OCI-LY7 (cell line): ENCODE results near the gene TBL1XR1. TPM values are rescaled to one million over a fixed set of nuclear protein-coding genes. Genes with fewer than 3 reads are reported as not detected.
A peak's percentile ranks its signal among the peaks of the same experiment; 100 is the strongest.

Experiments used
- BruUV-seq: library from RNA; stranded (reverse); fragments of 400-500 nt; replicated peaks from 2 replicates; lab custom pipeline; 2021; lab: Mats Ljungman, UMichigan
- CTCF ChIA-PET: fragments of 300-600 bp; sonication (Branson Sonifier 250); formaldehyde crosslinking; loops from one replicate; lab custom pipeline; 2022; ENCODE audit warnings: antibody characterized with exemption; ENCODE audit not compliant: unreplicated experiment; lab: Charles Lee
- POLR2A ChIA-PET: fragments of 300-600 bp; sonication (Branson Sonifier 250); formaldehyde crosslinking; loops from one replicate; lab custom pipeline; 2022; ENCODE audit warnings: antibody characterized with exemption; lab: Charles Lee
- DNase-seq: peaks from one replicate; pipeline ENCODE4 v3.0.0-alpha.2; 2015; ENCODE audit warnings: low spot score
- H2AFZ ChIP-seq: fragments of 200-600 bp; sonication (generic), shearing (Covaris generic); 2 replicates; pipeline ENCODE4 v1.6.1; 2014; ENCODE audit warnings: mild to moderate bottlenecking, antibody characterized with exemption, low read length, moderate library complexity
- H3K27ac ChIP-seq: fragments of 200-600 bp; sonication (generic); 2 replicates; pipeline ENCODE4 v1.5.1; 2014; ENCODE audit warnings: mixed run types, low read depth, mild to moderate bottlenecking, moderate library complexity, low read length, inconsistent platforms; ENCODE audit not compliant: poor library complexity, severe bottlenecking
- H3K36me3 ChIP-seq: fragments of 200-600 bp; sonication (generic); 2 replicates; pipeline ENCODE4 v1.6.1; 2014; ENCODE audit warnings: mild to moderate bottlenecking, antibody characterized with exemption, low read length, moderate library complexity, mixed read lengths; ENCODE audit not compliant: insufficient read depth
- H3K4me1 ChIP-seq: fragments of 200-600 bp; sonication (generic); 2 replicates; pipeline ENCODE4 v1.5.1; 2014; ENCODE audit warnings: mild to moderate bottlenecking, low read length; ENCODE audit not compliant: insufficient read depth, poor library complexity, severe bottlenecking
- H3K4me2 ChIP-seq: fragments of 200-600 bp; sonication (generic); 2 replicates; pipeline ENCODE4 v1.6.1; 2014; ENCODE audit warnings: mild to moderate bottlenecking, low read length
- H3K4me3 ChIP-seq: fragments of 200-600 bp; sonication (generic); 2 replicates; pipeline ENCODE4 v1.5.1; 2014; ENCODE audit warnings: mild to moderate bottlenecking, low read depth, low read length; ENCODE audit not compliant: poor library complexity, severe bottlenecking
- H3K79me2 ChIP-seq: fragments of 200-600 bp; sonication (generic); 2 replicates; pipeline ENCODE4 v1.6.1; 2016; ENCODE audit warnings: low read depth, mild to moderate bottlenecking, low read length, moderate library complexity, mixed read lengths; ENCODE audit not compliant: insufficient read depth
- H3K9me2 ChIP-seq: fragments of 200-600 bp; sonication (generic); 2 replicates; pipeline ENCODE4 v1.6.1; 2016; ENCODE audit warnings: mild to moderate bottlenecking, low read length, mixed read lengths; ENCODE audit not compliant: insufficient read depth
- H3K9me3 ChIP-seq: fragments of 200-600 bp; sonication (generic); 2 replicates; pipeline ENCODE4 v1.6.1; 2014; ENCODE audit warnings: mild to moderate bottlenecking, mixed run types, low read length, mixed read lengths
- H4K20me1 ChIP-seq: fragments of 200-600 bp; sonication (generic); 2 replicates; pipeline ENCODE4 v1.6.1; 2014; ENCODE audit warnings: mild to moderate bottlenecking, antibody characterized with exemption, low read length, moderate library complexity, mixed read lengths; ENCODE audit not compliant: insufficient read depth
- CTCF ChIP-seq: fragments of 200-600 bp; sonication (generic); conservative IDR thresholded peaks from 2 replicates; pipeline ENCODE4 v1.5.1; 2014; ENCODE audit warnings: mild to moderate bottlenecking, antibody characterized with exemption, low read length, moderate library complexity, mixed read lengths
- EZH2phosphoT487 ChIP-seq: fragments of 200-600 bp; sonication (generic); IDR thresholded peaks from 2 replicates; pipeline ENCODE4 v1.6.1; 2018; ENCODE audit warnings: low read depth, borderline replicate concordance, mild to moderate bottlenecking, mixed run types, antibody characterized with exemption, low read length, moderate library complexity, mixed read lengths
- intact Hi-C: fragments of 100-400 bp; cut with micrococcal nuclease; formaldehyde crosslinking; loops from one replicate; pipeline ENCODE4 v1.10.0; 2022; ENCODE audit not compliant: unreplicated experiment
- total RNA-seq, 2 experiments: library from RNA; depleted of rRNA in 1 of 2; stranded (reverse); fragments of >200 nt in 1 of 2; shearing (Covaris generic) in 1 of 2; gene quantifications; 2 replicates each; pipeline ENCODE4 v1.2.3, GENCODE V29; 2014 to 2022

The TBL1XR1 gene
- total RNA-seq, 2 experiments from 2014 or later, result 103 to 158 TPM

DNA sequence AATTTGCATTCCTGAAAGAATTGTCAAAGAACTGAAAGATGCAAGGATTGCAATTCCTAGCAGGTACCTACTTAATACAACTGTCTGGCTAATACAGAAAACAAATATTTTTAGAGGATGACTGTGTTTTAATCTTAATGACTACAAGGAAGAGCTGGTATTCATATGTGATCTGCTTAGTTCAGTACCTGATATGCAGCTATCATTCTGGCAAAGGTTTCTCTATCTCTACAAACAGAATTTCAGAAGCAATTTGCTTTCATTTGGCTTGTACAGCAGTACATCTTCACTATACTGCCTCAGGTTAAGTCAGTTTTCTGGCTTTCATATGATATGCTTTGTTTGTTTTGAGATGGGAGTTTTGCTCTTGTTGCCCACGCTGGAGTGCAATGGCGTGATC is 51.3 kb downstream of the TBL1XR1 start:
- H3K79me2 ChIP-seq, result peaks cover 100% of the 10 kb centered on the region
- H3K4me2 ChIP-seq, result peak overlapping the region; percentile 81
- peak overlapping the region; percentile 71 for H3K27ac ChIP-seq
- H3K36me3 ChIP-seq, result peaks cover 19% of the 10 kb centered on the region
- H3K9me3 ChIP-seq, result no peaks in the 10 kb centered on the region
- no peak overlapping the region for H2AFZ ChIP-seq
- CTCF ChIA-PET, result no interaction called here
- peaks cover 52% of the 10 kb centered on the region for H4K20me1 ChIP-seq
- H3K4me1 ChIP-seq, result peaks cover 87% of the 10 kb centered on the region
- no peak for TF ChIP-seq EZH2phosphoT487
- BruUV-seq, result no TSS peak
- H3K9me2 ChIP-seq, result no peaks in the 10 kb centered on the region
- intact Hi-C loops, result loop anchor here (5.0 kb wide), 1 partner anchor 46 kb away; no protein-coding TSS in a partner anchor
- H3K4me3 ChIP-seq, result peak overlapping the region; percentile 46
- POLR2A ChIA-PET, result interaction anchor here (0.5 to 2.5 kb wide), 9 partner anchors 9 to 890 kb away, joined by 3 to 16 read pairs (median 4); no protein-coding TSS in a partner anchor
- DNase-seq, result peak; percentile 21

GRCh38 chr3:177145381-177145780 is 51.9 kb downstream of the TBL1XR1 start:
- no TSS peak for BruUV-seq
- H3K4me2 ChIP-seq, result peak overlapping the region; percentile 81
- H3K79me2 ChIP-seq, result peaks cover 100% of the 10 kb centered on the region
- peaks cover 46% of the 10 kb centered on the region for H4K20me1 ChIP-seq
- TF ChIP-seq EZH2phosphoT487, result no peak
- no peak for TF ChIP-seq CTCF
- intact Hi-C loops, result loop anchor here (5.0 kb wide), 1 partner anchor 47 kb away; no protein-coding TSS in a partner anchor
- CTCF ChIA-PET, result no interaction called here
- no peaks in the 10 kb centered on the region for H3K9me3 ChIP-seq
- peak overlapping the region; percentile 46 for H3K4me3 ChIP-seq
- H3K4me1 ChIP-seq, result peaks cover 81% of the 10 kb centered on the region
- POLR2A ChIA-PET, result interaction anchor here (0.6 to 2.5 kb wide), 11 partner anchors 10 to 1948 kb away, joined by 3 to 16 read pairs (median 3); no protein-coding TSS in a partner anchor
- peak overlapping the region; percentile 71 for H3K27ac ChIP-seq
- DNase-seq, result peak; percentile 15
- H3K36me3 ChIP-seq, result peaks cover 14% of the 10 kb centered on the region
- no peak overlapping the region for H2AFZ ChIP-seq
- H3K9me2 ChIP-seq, result no peaks in the 10 kb centered on the region

- Histone ChIP-seq H4K20me1 (peaks cover 42% of the 10 kb centered on the region), H3K27ac (peak overlapping the region; percentile 71), H2AFZ (no peak overlapping the region), H3K36me3 (peaks cover 12% of the 10 kb centered on the region), H3K9me3 (no peaks in the 10 kb centered on the region), H3K4me1 (peaks cover 77% of the 10 kb centered on the region), H3K9me2 (no peaks in the 10 kb centered on the region), H3K79me2 (peaks cover 100% of the 10 kb centered on the region), H3K4me3 (peak overlapping the region; percentile 46), H3K4me2 (peak overlapping the region; percentile 81)
- CTCF ChIA-PET, result no interaction called here
- TF ChIP-seq EZH2phosphoT487 (no peak), CTCF (no peak)
- POLR2A ChIA-PET, result interaction anchor here (0.5 to 2.5 kb wide), 13 partner anchors 10 to 1948 kb away, joined by 3 to 16 read pairs (median 3); no protein-coding TSS in a partner anchor
- BruUV-seq, result no TSS peak
- peak; percentile 52 for DNase-seq
- intact Hi-C loops, result loop anchor here (5.0 kb wide), 2 partner anchors 47 to 83 kb away; no protein-coding TSS in a partner anchor
These were observed 52.4 kb downstream of the TBL1XR1 start for GRCh38 chr3:177144922-177145321.
